ENCODE measurements around the gene ALDH3B1.

- TF ChIP-seq EZH2 (IDR thresholded peaks at IDR 0.05) (no peak), POLR2AphosphoS5 (IDR thresholded peaks at IDR 0.05; ENCODE audit: borderline replicate concordance, low read depth, low read length) (no peak), FOXP2 (optimal IDR thresholded peaks at IDR 0.05; ENCODE audit: control extremely low read depth, extremely low read length, insufficient read depth) (no peak)
These were observed 38.8 kb downstream of the ALDH3B1 start for GRCh38 chr11:68048681-68049508.

Measured in SK-N-MC (cell line).